GM12878 (cell line): ENCODE data around the gene TGFB3. TPM values are rescaled to one million over a fixed set of nuclear protein-coding genes. Genes with fewer than 3 reads are reported as not detected.

Experiments used
- ATAC-seq: fragments of 200-7000 bp; cut with Tn5 transposase; 3 replicates; pipeline ENCODE4 v1.9.1; 2020; ENCODE audit warnings: mild to moderate bottlenecking, moderate library complexity
- BruUV-seq: library from RNA; stranded (reverse); fragments of 400-500 nt; replicated peaks from 2 replicates; lab custom pipeline; 2021; lab: Mats Ljungman, UMichigan
- CTCF ChIA-PET: fragments of 300-600 bp; sonication (Branson Sonifier 250); formaldehyde crosslinking; extraction: SDS; loops from one replicate; lab custom pipeline; 2021; ENCODE audit warnings: inconsistent platforms; lab: Yijun Ruan, JAX
- POLR2A ChIA-PET: fragments of 350-600 bp; formaldehyde crosslinking; extraction: SDS; loops from one replicate; lab custom pipeline; 2021; ENCODE audit warnings: inconsistent platforms; lab: Charles Lee
- RAD21 ChIA-PET: fragments of 300-600 bp; sonication (Branson Sonifier 250); formaldehyde crosslinking; loops from one replicate; lab custom pipeline; 2023; ENCODE audit warnings: antibody characterized with exemption; ENCODE audit not compliant: unreplicated experiment; lab: Charles Lee
- SMC1A ChIA-PET: fragments of 300-600 bp; sonication (Branson Sonifier 250); formaldehyde crosslinking; loops from one replicate; lab custom pipeline; 2023; ENCODE audit not compliant: unreplicated experiment, uncharacterized antibody; lab: Charles Lee
- DNase-seq: peaks from one replicate; pipeline ENCODE4 v3.0.0-alpha.2; 2011; ENCODE audit warnings: low read depth, low spot score
- FAIRE-seq: peaks from 3 replicates; lab custom pipeline; 2011; peaks lifted over from hg19 to GRCh38; lab: Jason Lieb, UNC
- H2AFZ ChIP-seq: 2 replicates; pipeline ENCODE4 v1.6.0; 2011; ENCODE audit warnings: low read depth, low read length, control low read depth; ENCODE audit not compliant: control insufficient read depth
- H3K27ac ChIP-seq: 2 replicates; pipeline ENCODE4 v1.5.1; 2011; ENCODE audit warnings: control low read depth; ENCODE audit not compliant: control insufficient read depth, insufficient read depth
- H3K27me3 ChIP-seq, 2 experiments: replicated peaks in 1 of 2; 2 replicates each; pipeline versions ENCODE4 v1.6.0 to v1.6.1; 2011; ENCODE audit warnings: low read length in 1 of 2; ENCODE audit not compliant: control insufficient read depth in 2 of 2, insufficient read depth in 2 of 2
- H3K36me3 ChIP-seq, 2 experiments: 2 replicates each; pipeline ENCODE4 v1.5.1; 2011; ENCODE audit warnings: low read length in 1 of 2; ENCODE audit not compliant: control insufficient read depth in 2 of 2, insufficient read depth in 2 of 2
- H3K4me1 ChIP-seq: 2 replicates; pipeline ENCODE4 v1.6.1; 2011; ENCODE audit warnings: mild to moderate bottlenecking, low read length, moderate library complexity, mixed read lengths; ENCODE audit not compliant: control insufficient read depth, insufficient read depth
- H3K4me2 ChIP-seq: 2 replicates; pipeline ENCODE4 v1.6.0; 2011; ENCODE audit warnings: control low read depth; ENCODE audit not compliant: control insufficient read depth, insufficient read depth
- H3K4me3 ChIP-seq: fragments of 200-600 bp; sonication (generic); 2 replicates; pipeline ENCODE4 v1.5.1; 2016
- H3K79me2 ChIP-seq: 2 replicates; pipeline ENCODE4 v1.6.0; 2011; ENCODE audit warnings: low read length; ENCODE audit not compliant: control insufficient read depth, insufficient read depth
- H3K9ac ChIP-seq: 2 replicates; pipeline ENCODE4 v1.8.0; 2011; ENCODE audit warnings: low read length, control low read depth, mixed read lengths; ENCODE audit not compliant: control insufficient read depth, insufficient read depth
- H3K9me3 ChIP-seq: replicated peaks from 3 replicates; pipeline ENCODE4 v1.5.1; 2011; ENCODE audit warnings: mild to moderate bottlenecking, low read length; ENCODE audit not compliant: control insufficient read depth, insufficient read depth
- H4K20me1 ChIP-seq: 2 replicates; pipeline ENCODE4 v1.6.0; 2011; ENCODE audit not compliant: control insufficient read depth, insufficient read depth
- BCL3 ChIP-seq: IDR thresholded peaks from 2 replicates; pipeline ENCODE4 v1.6.1; 2011; ENCODE audit warnings: borderline replicate concordance, low read depth, mild to moderate bottlenecking, moderate library complexity, low read length; ENCODE audit not compliant: insufficient read depth, poor library complexity, severe bottlenecking
- HSF1 ChIP-seq: fragments of 150-350 bp; IDR thresholded peaks from 2 replicates; pipeline ENCODE4 v1.6.1; 2014; ENCODE audit warnings: mild to moderate bottlenecking, low read depth, low read length
- PBX3 ChIP-seq: IDR thresholded peaks from 2 replicates; pipeline ENCODE4 v1.6.1; 2011; ENCODE audit warnings: mild to moderate bottlenecking, low read depth, low read length, moderate library complexity; ENCODE audit not compliant: insufficient replicate concordance
- SKIL ChIP-seq: fragments of 450-650 bp; IDR thresholded peaks from 2 replicates; pipeline ENCODE4 v1.6.1; 2017; ENCODE audit warnings: mild to moderate bottlenecking, low read depth, inconsistent platforms; ENCODE audit not compliant: poor library complexity, severe bottlenecking
- SPI1 ChIP-seq: IDR thresholded peaks from 2 replicates; pipeline ENCODE4 v1.6.1; 2011; ENCODE audit warnings: low read depth, mild to moderate bottlenecking, low read length, moderate library complexity, borderline replicate concordance; ENCODE audit not compliant: insufficient read depth
- USF2 ChIP-seq: IDR thresholded peaks from 2 replicates; pipeline ENCODE4 v1.6.1; 2011; ENCODE audit warnings: low read depth, low read length, improper control_type of control experiment, borderline replicate concordance
- ZBTB33 ChIP-seq: fragments of 450-650 bp; IDR thresholded peaks from 2 replicates; pipeline ENCODE4 v1.6.1; 2017; ENCODE audit warnings: mild to moderate bottlenecking
- ZNF384 ChIP-seq: IDR thresholded peaks from 2 replicates; pipeline ENCODE4 v1.6.1; 2012; ENCODE audit warnings: low read depth, mild to moderate bottlenecking, low read length, improper control_type of control experiment, borderline replicate concordance
- WGBS: methylation state at CpG from one replicate; pipeline ENCODE4 v1.1.6; 2016; ENCODE audit warnings: low lambda C conversion rate; ENCODE audit not compliant: insufficient replicate concordance, insufficient coverage; ENCODE audit errors: missing lambda C conversion rate; 5-methylcytosine and 5-hydroxymethylcytosine counted together
- in situ Hi-C: fragments of 300-500 bp; cut with MboI; formaldehyde crosslinking; loops from 9 replicates; pipeline ENCODE4 v1.14.3; 2018; ENCODE audit warnings: mixed read lengths
- intact Hi-C: fragments of 100-400 bp; cut with micrococcal nuclease; formaldehyde crosslinking; loops from one replicate; pipeline ENCODE4 v1.14.2; 2022; ENCODE audit not compliant: unreplicated experiment
- polyA plus RNA-seq, 11 experiments: library from polyadenylated mRNA; depleted of rRNA in 4 of 11; unstranded in 6 of 11; stranded (reverse) in 5 of 11; fragments of >200 nt; fragmentation: Nextera tagmentation in 4 of 11; fragmentation: Illumina TruSeq in 1 of 11; extraction: Ambion mirVana in 4 of 11; extraction: Trizol in 1 of 11; gene quantifications; 1 replicate in 1 of 11; 2 replicates in 10 of 11; pipeline versions ENCODE4 v1.2.1 to v1.2.3, GENCODE V29; 2011 to 2016; ENCODE audit warnings: inconsistent platforms in 2 of 11, missing spikeins in 2 of 11, low read depth in 1 of 11
- total RNA-seq, 4 experiments: library from RNA; depleted of rRNA in 3 of 4; stranded (reverse); fragments of >200 nt in 3 of 4; fragmentation: Illumina TruSeq in 1 of 4; extraction: Trizol in 1 of 4; gene quantifications; 2 replicates each; pipeline versions ENCODE4 v1.2.1 to v1.2.3, GENCODE V29; 2013 to 2021

The TGFB3 gene
- total and polyA plus RNA-seq, 10 of the 15 experiments (the other 5 are each of a cell fraction or from before 2014, with no cell fraction given) = 0.27 to 2.6 (median 0.82) TPM

GRCh38 chr14:75990297-75990696, 8.5 kb upstream of the TGFB3 start (continued):
- TF ChIP-seq HSF1 (no peak), BCL3 (no peak), ZBTB33 (no peak)

GRCh38 chr14:75989134-75989533, 7.3 kb upstream of the TGFB3 start:
- in situ Hi-C loops (loop anchor here (10.0 kb wide), 1 partner anchor 414 kb away; the partner anchor contains the start of gene FLVCR2), intact Hi-C loops (loop anchor here (10.0 kb wide), 1 partner anchor 414 kb away; the partner anchor contains the start of gene FLVCR2)
- BruUV-seq = no TSS peak
- ChIA-PET CTCF (interaction anchor here (1.0 to 2.4 kb wide), 3 partner anchors 83 to 279 kb away, joined by 3 to 14 read pairs (median 5); no protein-coding TSS in a partner anchor), SMC1A (interaction anchor here (0.8 kb wide), 1 partner anchor 12 kb away, joined by 3 read pairs; no protein-coding TSS in a partner anchor), POLR2A (no interaction called here), RAD21 (interaction anchor here (1.6 kb wide), 1 partner anchor 8 kb away, joined by 3 read pairs; no protein-coding TSS in a partner anchor)
- Histone ChIP-seq H3K9me3 (no peaks in the 10 kb centered on the region), H3K4me1 (peaks cover 15% of the 10 kb centered on the region), H2AFZ (no peak overlapping the region), H3K27me3 (no peaks in the 10 kb centered on the region), H3K4me3 (no peak overlapping the region), H3K36me3 (no peaks in the 10 kb centered on the region), H3K4me2 (no peak overlapping the region), H3K79me2 (peaks cover 1% of the 10 kb centered on the region; the same call in 1 of the 2 replicates), H3K9ac (no peak overlapping the region), H4K20me1 (no peaks in the 10 kb centered on the region), H3K27ac (no peak overlapping the region)
- no peak for ATAC-seq
- no peak for FAIRE-seq
- 92% methylated on average over 6 of the region's 6 CpGs for WGBS
- DNase-seq = no peak
- no peak for TF ChIP-seq USF2
- TF ChIP-seq PBX3 = no peak
- no peak for TF ChIP-seq SPI1
- no peak for TF ChIP-seq ZBTB33
- no peak for TF ChIP-seq ZNF384
- TF ChIP-seq SKIL = no peak
